Measurements from ENCODE around the gene NINL. TPM values are rescaled to one million over a fixed set of nuclear protein-coding genes. Genes with fewer than 3 reads are reported as not detected.

The NINL gene
- total RNA-seq, 1 donor from 2014 or later: 95.5 TPM

DNA sequence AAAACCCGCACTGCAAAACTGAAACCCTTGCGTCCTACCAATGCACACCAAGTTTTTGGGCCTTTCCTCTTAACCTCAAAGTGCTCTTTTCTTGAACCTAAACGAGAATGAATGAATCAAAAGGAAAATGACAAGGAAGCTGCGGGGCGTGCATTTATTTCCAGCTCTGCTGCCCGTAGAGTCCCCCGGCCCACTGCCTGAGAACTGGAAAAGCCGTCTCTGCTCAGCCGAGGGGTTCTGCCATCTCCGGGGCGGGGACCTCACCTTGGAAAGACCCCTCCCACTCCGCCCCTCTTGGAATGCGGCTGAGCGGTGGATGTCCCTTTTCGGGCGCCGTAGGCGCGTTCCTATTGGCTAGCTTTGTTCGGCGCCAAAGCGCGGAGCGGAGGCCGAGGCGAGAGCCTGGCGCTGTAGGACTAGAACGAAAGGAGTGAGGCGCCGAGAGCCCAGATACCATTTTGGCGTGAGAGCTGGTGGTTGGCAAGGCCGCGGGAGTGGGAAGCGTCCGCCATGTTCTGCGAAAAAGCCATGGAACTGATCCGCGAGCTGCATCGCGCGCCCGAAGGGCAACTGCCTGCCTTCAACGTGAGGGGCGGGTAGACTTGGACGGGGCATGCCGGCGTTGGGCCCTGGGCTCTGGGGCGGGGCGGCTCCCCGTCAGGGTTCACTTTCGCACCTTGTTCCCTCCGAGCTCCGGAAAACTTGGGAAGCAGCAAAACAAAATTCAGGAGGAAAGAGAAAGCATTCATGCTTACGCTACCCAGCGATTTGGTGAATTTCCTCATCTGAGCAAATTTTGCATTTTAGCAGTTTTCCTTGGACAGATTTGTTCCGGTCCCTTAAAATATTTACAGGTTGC lies 177.8 kb downstream of the NINL start, which contains the start of gene GINS1:
Gene GINS1, plus strand, starts transcription at position 363 of the 859 bp plus-strand sequence. Its CDS starts 148 bp downstream, at position 511.
- H3K4me3 Mint-ChIP-seq (ENCODE audit: unreplicated experiment): peak within 1 kb of the TSS; percentile 95
- peaks cover 8% of the 10 kb centered on the region for H3K9me3 Mint-ChIP-seq (ENCODE audit: unreplicated experiment)
- peaks cover 6% of the 10 kb centered on the region for H3K4me1 Mint-ChIP-seq (ENCODE audit: unreplicated experiment)

More for the DNA sequence above, 177.8 kb downstream of the NINL start, which contains the start of gene GINS1:
- peak; percentile 91 for DNase-seq (ENCODE audit: low spot score)
- Mint-ChIP-seq H3K27me3 (ENCODE audit: unreplicated experiment) (peaks cover 2% of the 10 kb centered on the region), H3K36me3 (ENCODE audit: low read depth, unreplicated experiment) (peaks cover 5% of the 10 kb centered on the region), H3K27ac (ENCODE audit: unreplicated experiment) (peak within 1 kb of the TSS; percentile 18)
- TF ChIP-seq CTCF (IDR thresholded peaks at IDR 0.05; ENCODE audit: unreplicated experiment): no peak

Other genes starting within 250 kb of the NINL start
- 28.0 TPM for gene ABHD12, start 194.7 kb downstream of the NINL start, total RNA-seq (ENCODE audit: unreplicated experiment)
- gene GINS1, start 177.9 kb downstream of the NINL start, total RNA-seq (ENCODE audit: unreplicated experiment): 12.3 TPM
- gene NANP, start 38.5 kb upstream of the NINL start, total RNA-seq (ENCODE audit: unreplicated experiment): 6.8 TPM
- gene ZNF337, start 111.3 kb upstream of the NINL start, total RNA-seq (ENCODE audit: unreplicated experiment): 16.7 TPM

All from endothelial cell (in vitro differentiated cells).